OCI-M2 (cell line): ENCODE measurements around the gene IKZF1.

Source experiments
- DNase-seq: peaks from one replicate; lab custom pipeline; 2025; ENCODE audit not compliant: unreplicated experiment; lab: John Stamatoyannopoulos, UW

The IKZF1 gene

DNA sequence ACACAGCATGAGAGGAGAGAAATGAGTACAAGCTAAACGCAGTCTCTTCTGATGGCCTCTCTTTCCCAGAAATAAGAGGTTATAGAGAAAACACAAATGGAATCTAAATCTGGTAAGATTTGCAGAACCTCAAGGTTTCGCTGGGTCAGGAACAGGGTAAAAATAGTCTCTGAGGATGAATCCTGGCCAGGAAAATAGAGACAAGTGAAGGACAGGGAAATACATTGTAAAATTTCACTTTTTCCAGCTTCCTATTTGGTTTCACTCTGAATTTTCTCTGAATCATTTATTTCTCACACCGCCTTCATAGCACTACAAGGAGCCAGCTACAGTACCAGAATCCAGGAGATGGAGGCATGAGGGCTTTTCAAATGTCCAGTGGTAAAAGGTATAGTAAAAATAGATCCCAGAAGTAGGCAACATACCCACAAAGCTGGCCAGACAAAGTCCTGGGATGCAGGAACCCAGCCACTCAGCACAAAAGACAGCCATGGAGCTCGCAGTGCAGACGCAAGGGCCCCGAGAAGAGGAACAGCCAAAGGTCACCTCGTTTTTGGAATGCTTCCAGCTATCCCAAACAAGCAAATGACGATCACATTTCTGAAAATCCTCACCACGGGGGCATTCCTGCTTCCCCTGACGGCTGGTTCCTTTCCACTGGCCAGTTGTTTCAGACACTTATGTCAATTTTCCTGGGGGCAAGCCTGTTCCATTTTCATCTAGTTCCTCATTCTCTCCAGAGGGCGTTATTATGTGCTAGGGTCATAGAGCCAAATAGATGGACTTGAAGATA lies 21.5 kb upstream of the IKZF1 start:
- DNase-seq = no peak

DNA sequence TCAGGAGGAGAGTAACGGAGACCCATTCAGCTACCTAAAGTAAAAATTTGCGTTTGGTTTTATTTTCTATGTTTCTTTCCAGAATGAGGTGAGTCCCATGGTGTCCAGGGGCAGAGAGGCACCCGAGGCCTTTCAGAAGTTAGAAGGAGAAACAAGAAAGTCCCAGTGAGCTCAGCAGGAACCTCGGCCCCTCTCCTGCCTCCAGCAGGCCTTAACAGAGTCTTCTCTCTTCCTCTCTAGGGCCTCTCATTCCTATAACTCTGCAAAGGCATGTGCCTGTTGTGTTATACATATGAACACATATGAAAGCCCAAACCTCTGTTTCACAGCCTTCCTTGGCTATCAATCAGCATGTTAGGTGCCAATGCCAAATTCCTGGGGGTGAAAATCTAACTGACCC lies 20.8 kb upstream of the IKZF1 start:
- DNase-seq = no peak

DNA sequence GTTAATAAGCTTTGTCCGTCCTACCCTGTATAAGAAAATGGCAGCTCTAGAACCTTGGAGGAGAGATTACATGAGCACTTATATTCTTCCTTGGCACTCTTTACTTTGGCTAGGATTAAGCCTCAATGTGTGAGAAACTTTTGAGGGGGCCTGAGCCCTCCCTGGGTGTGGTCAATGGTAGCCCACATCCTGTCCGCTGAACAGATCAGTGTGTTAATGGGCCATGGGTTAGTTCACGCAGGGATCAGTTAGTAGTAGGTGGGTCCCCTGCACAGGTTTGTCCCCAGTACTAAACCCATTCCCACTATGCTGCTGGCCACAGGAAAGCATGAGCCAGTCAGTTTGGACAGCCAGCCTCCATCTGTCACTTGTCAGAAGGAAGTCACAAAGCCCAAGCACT lies 20.2 kb upstream of the IKZF1 start:
- DNase-seq = no peak

DNA sequence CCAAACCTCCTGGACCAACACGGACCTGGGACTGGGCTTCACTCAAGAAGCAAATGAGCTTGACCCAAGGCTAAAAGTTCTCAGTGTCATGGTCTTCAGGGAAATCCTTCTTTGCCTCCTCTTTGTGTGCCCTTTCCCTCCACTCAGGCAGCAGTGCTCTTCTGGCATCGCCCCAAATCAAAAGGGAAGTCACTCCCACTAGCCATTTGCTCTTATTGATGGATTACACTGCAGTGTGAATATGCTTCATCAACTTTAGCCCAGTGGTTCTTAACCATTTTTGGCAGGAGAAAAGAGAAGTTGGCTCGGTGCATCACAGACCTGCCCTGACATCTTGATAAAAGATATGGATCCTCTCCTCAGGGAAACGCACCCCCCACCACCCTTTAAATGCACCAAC lies 19.2 kb upstream of the IKZF1 start:
- no peak for DNase-seq

DNA sequence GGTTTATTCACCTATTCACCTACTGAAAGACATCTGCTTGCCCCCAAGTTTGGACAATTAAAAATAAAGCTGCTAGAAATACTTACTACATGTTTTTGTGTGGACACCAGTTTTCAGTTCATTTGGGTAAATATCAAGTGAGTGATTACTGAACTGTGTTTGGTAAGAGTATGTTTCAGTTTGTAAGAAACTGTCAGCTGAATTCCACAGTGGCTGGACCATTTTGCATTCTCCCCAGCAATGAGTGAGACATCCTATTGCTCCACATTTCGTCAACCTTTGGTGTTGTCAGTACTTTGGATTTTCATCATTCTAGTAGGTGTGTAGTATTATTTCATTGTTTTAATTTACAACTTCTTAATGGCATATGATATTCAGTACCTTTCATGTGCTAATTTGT lies 17.4 kb upstream of the IKZF1 start:
- DNase-seq = no peak

DNA sequence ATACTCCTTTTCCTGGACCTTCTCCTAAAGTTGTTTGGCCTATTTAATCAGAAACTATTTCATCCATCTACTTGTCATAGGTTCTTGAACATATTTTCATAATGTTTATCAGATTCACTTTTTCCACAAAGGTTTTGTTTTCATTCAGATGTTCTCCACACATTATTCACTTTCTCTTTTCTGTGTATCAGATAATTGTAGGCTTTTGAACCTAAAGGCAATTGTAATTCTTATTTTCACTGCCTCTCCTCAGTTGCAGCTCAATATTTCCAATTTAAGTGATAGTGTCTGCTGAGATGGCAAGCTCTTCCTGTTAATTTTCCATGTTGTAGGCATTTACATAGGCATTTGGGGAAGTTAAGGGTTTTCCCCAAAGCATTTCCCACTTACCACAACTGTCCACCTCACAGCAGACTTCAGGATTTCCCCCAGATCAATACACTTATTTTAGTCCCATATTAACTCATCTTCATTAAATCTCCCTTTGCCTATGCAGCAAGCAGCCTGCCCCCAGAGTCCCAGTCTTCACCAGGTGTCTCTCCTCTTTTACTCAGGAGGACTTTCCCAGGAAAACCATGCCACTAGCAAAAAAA lies 12.3 kb upstream of the IKZF1 start:
- DNase-seq = no peak

DNA sequence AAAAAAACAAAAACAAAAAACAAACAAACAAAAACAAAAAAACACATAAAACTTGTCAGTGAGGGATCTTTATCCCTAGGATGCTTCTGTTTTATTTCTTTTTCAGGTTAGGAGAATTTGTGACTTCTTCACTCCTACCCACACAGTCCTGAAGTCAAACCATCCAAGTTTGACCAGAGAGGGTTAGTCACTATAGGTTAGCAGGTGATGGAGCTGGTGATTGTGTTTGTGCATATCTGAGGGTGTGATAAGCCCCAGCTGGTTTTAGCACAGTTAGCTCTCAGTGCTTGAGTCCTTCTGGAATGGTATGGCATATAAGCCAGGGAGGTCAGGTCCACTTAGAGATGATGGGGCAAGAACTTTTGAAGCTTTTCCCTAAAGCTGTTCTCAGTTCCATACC lies 11.8 kb upstream of the IKZF1 start:
- no peak for DNase-seq

DNA sequence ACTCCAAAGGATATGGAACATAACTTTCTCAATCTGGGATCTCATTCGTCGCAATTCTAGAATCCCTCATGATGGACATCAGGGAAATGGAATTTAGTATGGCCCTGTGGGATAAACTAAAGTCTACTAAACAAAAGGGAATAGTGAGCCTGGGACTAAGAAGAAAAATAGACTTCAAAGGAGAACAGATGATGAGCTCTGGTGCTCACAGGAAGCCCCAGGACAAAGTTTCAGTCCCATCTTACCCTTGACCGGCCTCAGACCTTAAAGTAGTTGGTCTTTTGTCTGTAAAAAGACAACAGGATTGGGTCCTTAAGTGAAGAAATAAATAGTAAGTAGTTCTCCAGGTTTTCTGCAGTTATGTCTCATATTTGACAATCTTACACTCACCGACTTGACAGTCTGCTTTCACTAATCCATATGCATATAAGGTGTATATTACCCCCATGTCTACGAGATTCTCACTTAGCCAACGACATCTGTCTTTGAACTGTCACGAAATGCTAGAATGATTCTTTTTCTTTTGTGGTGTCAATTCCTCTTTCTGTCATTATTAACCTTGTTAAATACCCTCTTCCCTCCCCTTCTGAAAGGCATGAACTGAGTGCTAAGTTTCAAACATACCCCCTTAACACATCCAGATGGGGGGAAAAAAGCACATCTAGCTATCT lies 10.9 kb upstream of the IKZF1 start:
- no peak for DNase-seq

DNA sequence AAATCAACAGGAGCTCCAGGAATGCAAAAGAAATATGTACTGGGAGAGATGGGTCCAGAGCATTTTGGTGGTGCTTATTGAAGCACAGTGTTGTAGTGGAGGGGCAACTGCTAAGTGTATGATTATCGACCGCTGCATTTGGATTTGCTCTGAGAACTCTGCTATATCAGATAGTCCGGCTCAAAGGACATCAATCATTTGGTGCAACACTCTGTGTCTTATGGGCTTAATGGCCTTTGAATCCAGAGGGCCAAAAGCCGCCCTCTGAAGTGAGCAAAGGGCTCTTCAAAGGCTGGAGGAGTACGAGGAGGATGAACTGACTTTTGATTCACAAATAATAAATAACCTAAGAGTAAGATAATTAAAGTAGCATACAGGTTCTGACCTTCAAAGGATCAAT lies 9.4 kb upstream of the IKZF1 start:
- DNase-seq = no peak

DNA sequence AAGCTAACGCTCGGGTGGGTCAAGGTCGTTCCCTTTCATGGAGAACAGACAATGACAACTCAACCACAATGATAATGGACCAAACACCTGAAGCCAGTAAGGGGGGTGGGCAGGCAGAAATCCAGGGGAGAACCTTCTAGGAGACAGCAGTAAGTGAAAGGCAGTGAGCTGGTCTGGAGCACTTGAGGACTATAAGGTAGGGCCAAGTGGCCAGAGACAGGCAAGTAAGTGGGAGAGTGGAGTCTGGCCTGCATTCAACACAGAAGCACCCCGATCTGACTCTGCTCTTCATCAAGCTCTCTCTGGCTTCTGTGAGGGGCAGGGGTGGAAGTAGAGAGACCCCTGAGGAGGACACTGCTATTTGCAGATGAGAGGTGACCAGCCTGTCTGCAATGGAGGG lies 7.7 kb upstream of the IKZF1 start:
- no peak for DNase-seq

DNA sequence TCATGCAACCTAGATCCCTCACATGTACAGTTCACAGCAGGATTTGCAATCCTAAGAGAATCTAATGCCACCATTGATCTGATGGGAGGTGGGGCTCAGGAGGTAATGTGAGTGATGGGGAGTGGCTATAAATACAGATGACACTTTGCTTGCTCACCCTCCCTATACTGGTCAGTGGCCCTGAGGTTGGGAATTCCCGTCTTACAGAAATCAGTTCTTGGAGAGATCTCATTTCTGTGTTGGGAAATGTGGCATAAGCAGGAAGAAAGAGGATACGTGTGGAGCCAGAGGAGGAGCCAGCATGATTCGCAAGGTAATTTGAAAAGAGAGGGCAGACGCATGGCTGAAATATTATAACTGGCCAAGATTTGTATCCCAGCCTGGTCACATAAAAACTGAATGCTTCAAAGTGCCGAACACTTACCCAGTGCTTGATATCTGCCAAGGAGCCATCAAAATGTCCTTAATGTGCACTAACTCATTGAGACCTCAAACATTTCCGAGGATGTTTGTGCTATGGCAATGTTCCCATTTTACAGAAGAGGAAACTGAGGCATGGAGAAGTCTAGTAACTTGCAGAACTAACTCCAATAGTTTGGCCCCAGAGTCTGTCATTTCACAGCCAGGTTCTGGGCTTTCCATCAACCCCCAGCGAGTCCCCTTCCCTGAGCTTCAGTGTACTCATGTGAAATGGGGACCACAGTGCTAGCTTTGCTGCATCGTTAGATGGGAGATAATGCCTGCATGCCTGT lies 5.5 kb upstream of the IKZF1 start:
- no peak for DNase-seq

DNA sequence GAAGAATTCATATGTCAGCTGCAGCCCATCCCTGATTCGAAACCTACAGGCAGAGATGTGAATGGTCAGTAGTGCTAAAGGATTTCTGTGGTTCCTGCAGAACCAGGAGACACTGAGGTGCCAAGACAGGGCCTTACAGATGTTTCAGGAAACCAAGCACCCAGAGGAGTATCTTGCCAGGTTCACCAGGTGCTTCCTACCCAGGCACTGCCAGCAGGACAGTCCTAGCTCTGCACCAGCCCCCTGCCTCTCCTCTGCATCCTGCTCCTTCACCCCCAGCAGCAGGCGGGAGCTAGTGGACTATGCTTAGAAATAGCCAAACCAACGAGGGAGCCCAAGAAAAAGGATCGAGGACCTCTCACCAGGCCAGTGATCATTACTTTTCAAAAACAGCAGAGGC lies 4.2 kb upstream of the IKZF1 start:
- no peak for DNase-seq

DNA sequence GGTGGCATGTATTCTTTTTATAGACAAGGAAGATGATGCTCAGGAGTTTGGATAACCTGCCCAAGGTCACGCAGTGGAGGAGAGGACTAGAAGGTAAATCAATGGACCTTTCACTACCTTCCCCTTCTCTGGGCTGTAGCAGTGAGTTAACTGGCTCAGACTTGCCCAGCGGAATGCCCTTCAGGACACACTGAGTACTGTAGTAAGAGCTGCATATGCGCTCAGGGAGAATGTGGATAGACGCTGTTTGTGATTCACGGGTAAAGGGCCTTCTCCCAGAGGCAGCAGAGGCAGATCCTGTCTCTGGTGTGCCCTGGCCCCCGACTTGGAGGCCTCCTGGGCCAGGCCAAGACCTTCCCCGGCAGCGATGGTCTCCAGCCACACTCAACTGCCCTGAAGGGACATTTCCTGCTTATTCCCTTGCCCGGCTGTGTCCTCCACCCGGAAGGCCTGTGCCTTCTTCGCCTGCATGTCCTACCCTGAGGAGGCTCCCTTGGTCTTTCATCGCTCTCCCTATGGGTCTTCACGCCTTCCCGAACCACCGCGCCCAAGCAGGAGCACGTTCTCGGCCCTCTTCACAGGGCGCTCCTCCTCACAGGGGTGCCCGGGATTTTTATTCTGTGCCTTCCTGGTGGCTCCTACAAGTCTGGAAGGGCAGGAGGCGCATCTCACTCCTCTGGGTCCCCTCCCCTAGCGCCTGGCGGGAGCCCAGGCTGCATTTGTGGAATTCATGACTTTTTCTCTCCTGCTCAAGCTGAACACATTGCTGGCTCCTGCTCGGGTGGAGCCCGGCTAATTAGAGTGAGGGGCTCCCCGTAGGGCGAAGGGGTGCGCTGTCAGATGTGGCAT lies 1.8 kb upstream of the IKZF1 start:
- DNase-seq = no peak

DNA sequence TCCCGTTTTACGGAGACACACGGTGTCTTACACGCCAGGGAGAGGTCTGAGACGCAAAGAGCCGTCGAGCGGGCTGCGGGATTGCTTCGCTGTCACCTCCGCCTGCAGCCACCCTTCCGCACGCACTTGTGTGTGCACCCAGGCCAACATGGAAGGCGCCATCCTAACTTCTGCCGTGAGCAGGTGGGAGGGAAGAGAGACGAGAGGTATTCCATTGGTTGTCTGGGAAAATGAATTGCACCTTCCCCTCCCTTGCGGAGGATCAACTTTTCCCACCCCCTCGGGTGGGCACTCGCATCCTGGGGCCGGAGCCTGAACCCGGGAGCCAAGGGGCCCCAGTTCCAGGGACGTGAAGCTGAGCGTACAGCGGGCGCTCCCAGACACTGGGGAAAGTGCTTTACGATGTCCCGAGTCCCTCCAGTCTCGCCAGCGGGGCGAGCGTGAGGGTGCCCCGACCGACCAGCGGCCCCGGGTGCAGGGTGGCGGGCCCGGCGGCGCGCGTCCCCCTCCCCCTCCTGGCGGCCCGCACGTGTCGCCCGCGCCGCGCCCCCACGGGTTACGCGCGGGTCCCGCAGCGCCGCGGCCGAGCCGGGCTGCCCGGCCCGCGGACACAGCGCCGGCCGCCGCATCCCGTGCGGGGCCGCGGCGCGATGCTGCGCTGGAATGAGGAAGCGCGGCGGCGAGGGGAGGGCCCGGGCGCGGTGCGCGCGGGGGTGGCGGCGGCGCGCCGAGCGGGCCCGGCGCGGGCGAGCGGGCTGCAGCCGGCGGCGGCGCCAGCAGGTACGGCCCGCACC lies 984 bp upstream of the IKZF1 start:
- DNase-seq = no peak

DNA sequence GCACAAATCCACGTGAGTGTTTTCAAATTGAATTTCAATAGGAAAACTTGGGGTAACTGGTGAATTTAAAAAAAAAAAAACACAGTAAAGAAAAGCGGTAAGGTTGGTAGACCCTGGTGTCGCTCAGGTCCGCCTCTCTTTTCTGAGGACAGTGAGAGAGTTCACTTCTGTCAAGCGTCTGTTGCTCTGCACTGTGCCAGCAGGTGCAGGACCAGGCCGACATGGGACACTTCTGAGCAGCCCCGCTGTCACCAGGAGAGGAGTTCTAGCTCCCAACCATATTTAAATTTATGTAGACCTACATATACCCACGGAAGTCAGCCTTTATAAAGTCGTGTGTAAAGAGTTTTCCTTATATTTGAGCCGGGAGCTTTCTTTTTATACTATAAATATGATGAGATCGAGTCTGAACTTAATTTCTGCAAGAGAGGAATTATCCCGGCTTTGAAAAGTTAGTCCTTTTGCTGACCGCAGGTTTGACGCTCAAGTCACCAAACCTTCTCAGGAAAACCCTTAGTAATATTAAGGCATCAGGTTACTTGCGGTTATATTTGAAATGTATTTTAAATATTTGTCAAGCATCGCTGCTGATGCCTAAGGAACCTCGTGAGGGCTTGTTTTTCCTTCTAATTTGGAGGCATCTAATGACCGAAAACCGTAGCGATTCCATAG lies 531 bp downstream of the IKZF1 start:
- no peak for DNase-seq

DNA sequence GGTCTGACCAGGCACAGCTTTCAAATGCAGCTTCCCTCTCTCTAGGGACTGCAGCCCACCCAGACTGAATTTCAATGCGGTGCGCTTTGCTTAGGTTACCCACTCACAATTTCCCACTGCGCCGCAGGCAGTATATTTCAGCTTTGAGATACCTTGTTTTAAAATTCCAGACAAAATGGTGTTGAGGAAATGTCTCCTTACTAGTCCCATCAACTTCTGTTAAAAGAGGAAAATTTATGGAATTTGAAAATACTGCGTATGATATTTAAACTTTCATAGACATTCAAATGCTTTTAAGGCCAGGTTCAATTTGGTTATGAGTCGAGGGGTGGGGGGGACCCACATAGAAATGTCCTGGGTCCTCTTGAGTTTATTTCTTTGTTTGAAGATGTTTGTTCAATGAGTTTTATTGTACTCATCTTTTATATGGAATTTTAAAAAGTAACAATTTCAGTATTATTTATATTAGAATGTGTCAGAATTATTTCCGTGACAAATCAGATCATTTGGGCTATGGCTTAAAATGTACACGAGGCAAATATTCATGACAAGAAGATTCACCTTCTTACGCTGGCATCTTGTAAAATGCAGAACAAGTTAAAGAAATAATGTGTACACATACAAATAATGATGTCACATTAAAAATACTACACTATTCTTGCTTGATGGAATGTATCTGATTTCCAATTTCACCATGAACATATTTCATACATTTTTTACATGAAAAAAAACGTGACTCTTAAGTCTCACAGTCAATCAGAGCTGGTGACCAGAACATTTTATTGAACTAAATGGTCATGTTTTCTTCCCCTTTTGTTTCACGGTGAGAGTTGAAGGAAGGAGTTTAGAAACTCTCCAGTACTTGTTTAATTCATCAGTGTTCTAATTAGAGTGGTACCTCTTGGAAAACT lies 1.3 kb downstream of the IKZF1 start:
- DNase-seq = no peak

DNA sequence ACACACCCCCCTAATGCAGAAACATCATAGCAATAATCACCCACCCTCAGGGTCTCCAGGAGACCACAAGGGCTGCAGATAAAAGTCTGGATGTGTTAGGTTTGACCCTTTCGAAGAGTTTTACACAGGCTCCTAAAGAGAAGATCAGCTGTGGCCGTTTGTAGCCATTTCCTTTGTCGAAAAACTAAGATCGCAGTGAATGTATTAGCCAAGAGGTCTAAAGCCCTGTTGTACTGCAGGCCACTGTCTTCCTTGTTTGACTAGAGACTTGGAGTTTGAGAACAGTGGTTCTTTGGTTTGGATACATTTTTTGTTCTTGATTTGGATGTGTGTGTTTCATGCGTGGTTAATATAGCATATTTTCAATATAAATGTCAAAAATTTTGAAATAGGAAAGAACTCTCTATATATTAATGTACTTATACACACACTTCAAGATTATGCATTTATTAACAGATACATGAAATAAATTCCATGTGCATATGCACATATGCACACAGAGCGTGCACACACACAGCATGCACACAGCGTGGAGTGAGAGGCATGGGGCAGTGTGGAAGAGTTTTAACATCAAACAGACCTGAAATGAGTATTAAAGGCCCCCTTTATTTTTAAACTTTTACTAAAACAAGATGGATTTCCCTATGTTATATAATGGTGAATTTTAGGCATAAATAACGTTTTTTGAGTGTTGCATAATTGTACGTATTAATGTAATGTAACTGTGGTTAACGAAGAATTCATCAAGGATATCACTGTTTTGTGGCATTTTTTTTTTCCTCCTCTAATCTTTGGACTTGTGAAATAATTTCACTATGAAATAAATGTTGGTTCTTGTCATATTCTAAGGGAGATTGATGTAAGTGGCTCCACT lies 2.2 kb downstream of the IKZF1 start:
- no peak for DNase-seq
